Activated CD4-positive, alpha-beta T cell treated with anti-CD3 and anti-CD28 coated beads for 1 hour (primary cell): ENCODE results near the gene GJD2.

Experiments used
- DNase-seq: peaks from one replicate; pipeline ENCODE4 v3.0.0-alpha.2; 2020

GJD2 gene

GRCh38 chr15:34772312-34772711, 17.5 kb upstream of the GJD2 start:
- no peak for DNase-seq

DNA sequence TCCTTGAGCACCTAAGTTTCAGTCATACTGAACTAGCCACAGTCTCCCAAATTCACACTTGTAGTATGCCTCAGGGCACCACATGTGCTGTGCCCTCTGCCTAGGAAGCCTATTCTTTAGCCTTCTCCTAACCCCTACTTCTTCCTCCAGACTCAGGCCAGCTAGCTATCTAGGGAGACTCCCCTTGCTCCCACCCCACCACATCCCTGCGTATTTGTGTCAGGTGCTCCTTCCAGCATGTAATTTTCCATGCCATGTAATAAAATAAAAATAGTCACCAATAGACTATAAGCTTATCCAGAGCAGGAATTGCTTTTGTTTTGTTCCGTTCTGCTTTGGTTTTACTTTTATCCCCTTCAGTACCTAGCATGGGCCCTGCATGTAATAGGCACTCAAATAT, 14.9 kb upstream of the GJD2 start:
- DNase-seq = no peak

DNA sequence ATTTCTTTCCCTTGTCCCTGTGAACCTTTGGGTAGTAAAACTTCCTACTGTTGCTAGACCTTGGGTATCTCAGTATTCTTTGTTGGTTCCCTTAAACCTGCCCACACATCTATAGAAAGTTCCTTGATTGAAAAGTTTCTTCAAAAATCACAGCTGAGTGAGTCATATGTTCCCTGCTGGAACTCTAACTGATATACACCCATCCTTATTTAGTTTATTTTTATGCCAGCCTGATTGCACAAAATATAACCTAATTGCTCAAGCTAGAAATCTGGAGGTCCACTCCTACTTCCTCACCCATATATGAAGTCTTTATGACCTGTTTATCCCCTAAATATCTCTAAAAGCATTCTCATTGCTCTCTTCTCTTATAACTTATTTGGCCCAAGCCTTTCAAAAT, 13.7 kb upstream of the GJD2 start:
- no peak for DNase-seq

DNA sequence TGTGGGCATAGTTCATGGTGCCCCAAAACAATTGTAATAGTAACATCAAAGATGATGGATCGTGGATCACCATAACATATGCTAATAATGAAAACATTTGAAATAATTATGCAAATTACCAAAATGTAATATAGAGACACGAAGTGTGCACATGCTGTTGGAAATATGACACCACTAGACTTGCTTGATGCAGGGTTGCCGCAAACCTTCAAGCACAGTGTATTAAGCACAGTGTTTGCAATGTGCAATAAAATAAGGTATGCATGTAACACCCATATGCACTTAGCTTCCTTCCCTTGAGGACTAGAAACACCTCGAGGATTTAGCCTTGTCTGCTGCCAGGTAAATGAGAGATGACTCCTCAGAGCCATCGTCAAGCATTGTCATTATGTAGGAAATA, 10.9 kb upstream of the GJD2 start:
- no peak for DNase-seq

- DNase-seq = no peak
Measured at GRCh38 chr15:34760909-34761308, 6.1 kb upstream of the GJD2 start.

DNA sequence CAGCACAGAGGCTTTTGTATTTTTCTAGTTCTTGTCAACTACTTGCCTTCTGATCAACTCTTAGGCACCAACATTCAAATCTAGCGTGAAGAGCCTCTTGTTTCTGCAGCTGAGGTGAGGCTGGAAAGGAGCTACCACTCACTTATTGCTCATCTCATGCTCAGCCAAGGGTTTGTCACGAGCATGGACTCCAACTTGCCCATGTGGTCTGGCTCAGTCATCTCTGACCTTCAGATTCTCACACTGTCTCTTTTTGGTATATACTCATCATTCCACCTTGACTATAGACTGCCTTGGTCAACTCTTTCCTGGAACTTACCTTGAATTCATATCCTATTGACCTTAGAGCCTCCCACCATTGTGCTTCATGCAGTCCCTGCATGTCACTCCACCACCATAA, 5.2 kb upstream of the GJD2 start:
- no peak for DNase-seq

DNA sequence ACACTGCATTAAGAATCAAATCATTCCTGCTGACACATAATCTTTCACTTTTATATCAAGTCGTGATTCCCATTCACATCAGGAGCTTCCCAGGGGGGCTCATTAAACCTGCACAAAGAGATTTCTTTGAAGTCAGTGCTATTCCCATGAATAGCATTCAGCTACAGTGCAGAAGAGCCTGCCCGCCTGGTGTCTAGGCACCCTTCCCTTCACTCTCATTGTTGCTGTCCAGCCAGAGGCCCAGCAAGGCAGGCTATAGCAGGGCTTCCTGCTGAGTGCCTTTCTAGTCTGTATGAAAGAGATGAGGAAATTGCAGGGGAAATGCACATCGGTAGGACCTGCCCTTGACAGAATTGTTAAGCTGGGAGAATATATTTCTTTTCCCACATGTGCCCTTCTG, 4.5 kb upstream of the GJD2 start:
- DNase-seq = no peak

DNA sequence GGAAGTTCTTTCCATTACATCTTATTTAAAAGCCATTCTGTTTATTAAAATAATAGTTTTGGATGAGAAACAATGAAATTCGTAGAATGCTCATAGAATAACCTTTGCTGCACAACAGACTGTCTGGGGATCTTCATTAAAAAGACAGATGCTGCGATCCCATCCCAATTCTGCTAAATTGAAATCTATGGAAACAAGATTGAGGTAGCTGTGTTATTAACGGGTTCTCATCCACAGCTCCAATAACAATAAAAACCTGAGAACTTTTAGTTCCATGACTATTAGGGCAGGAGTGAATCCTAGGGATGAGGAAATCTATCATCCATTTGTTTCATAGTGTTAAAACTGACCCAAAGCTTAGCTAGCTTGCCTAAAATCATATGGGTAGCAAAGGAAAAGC, 2.5 kb upstream of the GJD2 start:
- no peak for DNase-seq

DNA sequence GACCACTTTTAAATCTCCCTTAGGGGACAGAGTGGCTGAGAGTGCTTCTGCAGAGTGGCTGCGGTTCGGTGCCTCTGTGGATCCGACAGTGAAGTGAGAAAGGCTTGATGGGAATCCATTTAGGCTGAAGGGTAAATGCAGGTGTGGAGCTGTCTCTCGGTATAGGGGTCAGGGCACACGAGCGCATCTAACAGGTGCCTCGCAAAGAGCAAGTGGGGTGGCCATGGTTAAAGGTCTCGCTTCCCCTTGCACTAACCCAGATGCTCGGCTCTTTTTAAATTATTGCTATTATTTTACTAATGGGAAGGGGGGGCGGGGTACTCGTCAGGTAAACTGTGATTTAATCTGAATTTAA, 598 bp upstream of the GJD2 start:
- DNase-seq = no peak

DNA sequence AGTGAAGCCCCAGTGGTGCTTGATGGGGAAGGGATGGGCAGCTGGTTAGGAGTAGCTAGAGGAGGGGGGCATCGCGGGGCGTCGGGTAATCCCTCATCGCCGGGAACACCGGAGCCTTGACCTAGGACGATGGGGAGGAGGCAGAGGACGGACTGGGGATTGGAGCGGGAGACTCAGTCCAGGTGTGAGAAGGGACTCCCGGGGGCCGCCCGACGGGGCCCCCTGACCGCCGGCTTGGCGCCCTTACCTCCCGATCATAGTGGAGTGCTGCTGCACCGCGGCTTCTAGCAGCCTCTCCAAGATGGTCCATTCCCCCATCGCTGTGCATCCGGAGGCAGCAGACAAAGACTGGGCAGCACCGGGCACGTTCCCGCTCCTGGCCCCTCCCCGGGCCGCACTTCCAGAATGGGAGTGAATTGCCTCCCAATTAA, 612 bp downstream of the GJD2 start:
- no peak for DNase-seq

- DNase-seq = no peak
Measured at GRCh38 chr15:34753236-34753894, 1.4 kb downstream of the GJD2 start.

DNA sequence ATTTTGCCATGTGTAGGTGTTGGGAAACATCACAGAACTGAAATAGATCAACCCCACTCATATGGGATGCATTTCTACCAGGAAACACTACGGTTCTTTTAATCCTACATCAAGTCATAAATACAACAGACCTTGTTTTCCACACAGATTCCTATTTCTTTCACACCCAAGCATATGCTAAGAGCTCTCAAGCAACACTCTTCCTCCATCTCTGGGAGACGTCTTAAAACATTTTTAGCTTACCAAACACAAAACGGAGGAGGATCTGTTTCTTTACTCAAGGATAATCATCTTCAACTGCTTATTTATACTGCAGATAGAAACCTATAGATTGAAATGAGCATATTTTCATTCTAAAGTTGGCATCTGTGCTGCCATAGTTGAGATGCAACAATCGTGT, 5.1 kb downstream of the GJD2 start:
- no peak for DNase-seq

- DNase-seq = no peak
Measured at GRCh38 chr15:34739346-34739745, 15.5 kb downstream of the GJD2 start.

- DNase-seq = no peak
Measured at GRCh38 chr15:34738002-34738401, 16.8 kb downstream of the GJD2 start.

GRCh38 chr15:34737477-34737876, 17.3 kb downstream of the GJD2 start:
- no peak for DNase-seq

- no peak for DNase-seq
Measured at GRCh38 chr15:34734303-34734702, 20.5 kb downstream of the GJD2 start.

DNA sequence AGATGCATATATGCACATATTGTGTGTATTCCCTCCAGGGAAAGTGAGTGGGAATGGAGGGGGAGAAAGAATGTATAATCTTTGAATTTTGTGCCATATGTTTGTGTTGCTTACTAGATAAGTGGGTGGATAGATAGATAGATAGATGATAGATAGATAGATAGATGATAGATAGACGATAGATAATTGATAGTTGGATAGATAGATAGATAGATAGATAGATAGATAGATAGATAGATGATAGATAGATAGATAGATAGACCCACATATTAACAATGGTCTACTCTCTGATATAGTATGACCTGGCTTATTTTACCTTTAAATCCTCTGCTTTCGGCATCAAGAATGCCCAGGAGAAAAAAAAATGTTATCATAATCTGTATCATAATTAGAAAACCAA, 21.2 kb downstream of the GJD2 start:
- DNase-seq = no peak

GRCh38 chr15:34732430-34732829, 22.4 kb downstream of the GJD2 start:
- DNase-seq = no peak

DNA sequence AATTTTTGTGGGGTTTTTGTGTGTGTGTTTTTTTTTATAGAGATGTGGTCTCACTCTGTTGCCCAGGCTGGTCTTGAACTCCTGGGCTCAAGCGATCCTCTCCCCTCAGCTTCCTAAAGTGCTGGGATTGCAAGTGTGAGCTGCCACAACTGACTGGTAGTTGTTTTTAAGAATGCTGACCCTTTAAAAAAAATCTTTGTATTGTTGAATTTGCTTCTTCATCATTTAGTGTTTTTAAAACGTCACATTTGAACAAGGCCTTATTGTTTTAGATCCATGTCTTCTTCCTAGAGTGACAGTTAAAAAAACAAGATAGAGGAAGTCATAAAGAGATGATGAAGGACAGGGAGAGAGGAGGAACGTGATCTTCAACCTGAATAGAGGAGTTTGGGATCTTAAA, 24.1 kb downstream of the GJD2 start:
- DNase-seq = no peak

DNA sequence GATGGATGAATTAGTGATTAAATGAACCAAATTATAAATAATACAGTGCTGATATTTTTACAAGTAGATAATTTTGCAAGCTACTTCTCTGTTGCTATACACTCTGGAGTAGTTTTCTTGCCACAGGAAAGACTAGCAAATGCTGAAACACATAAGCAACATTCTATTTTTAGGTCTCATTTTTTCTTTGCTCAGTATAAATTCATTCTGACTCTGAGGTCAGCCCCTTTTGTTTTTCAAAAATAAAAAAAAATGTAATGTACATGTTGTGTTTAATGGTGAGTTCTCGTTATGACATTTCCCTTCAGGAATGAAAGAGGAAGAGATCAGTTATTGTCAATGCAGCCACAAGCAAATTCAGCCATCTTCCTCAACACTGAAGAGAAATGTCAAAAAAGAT, 24.9 kb downstream of the GJD2 start:
- no peak for DNase-seq

GRCh38 chr15:34729056-34729455, 25.7 kb downstream of the GJD2 start:
- no peak for DNase-seq

DNA sequence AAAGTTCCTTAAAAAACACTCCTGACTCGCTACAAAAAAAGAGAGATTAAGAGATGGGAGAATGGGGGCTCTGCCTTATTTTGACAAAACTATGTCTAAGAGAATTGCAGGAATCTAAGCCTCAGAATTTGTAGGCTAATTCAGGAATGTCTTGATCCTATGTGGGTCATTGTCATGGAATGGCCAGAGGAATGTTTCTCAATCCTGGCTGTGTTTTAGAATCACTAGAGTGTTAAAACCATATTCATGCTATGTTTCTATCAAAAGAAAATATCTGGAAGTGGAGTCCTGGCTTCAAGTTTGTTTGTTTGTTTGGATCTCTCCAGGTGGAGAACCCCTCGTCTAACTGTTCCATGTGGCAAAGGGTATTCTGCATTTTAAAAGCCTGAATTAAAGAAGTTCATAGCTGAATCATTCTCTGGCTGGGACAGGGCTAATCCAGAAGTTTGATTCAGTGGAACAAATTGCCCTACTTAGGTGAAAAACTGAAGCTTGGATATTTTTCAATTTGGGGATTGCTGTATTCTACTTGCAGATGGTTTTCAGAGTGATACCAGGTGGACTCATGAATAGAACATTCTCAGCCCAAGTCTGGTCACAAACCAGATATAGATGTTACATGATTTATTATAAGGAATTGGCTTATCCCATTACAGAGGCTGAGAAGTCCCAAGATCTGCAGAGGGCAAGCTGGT, 28.2 kb downstream of the GJD2 start:
- no peak for DNase-seq

GRCh38 chr15:34725556-34725955, 29.2 kb downstream of the GJD2 start:
- no peak for DNase-seq

DNA sequence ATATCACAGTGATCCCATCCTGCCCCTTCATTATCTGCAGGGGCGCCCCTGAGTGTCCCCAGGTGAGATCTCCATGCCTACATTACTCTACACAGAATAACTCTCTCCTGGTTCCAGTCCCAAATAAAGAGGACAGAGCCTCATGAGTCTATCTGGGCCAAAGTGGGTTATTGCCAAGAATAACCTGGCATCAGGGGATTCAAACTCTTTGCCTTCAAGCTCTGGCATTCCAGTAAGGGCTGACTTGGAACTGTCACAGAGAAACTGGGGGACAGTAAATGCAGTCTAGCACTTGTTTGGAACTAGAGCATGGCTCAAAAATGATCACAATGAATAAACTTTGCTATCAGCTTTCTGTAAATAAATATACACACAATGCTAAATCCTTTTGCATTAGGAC, 30.3 kb downstream of the GJD2 start:
- DNase-seq = no peak

DNA sequence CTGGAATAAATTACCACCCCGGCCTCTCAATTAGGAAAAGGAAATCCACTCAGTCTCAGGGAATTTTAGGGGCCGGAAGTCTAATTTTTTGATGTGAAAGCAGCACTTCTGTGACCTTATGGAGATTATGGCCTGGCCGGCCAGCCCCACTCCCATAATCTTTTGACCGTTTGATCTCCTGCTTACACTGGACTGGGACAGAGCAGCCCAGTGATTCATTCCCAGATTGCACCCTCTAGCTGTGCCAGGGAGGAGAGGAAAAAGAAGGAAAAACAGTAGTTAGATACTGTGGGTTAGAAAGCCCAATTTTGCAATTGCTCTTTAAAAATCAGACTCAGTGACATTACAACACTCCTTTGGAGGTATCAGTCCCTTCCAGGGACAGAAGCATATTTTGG, 32.4 kb downstream of the GJD2 start:
- no peak for DNase-seq
